Measurements from ENCODE around the gene SECISBP2.
"Not testable (repeated sequence)": the region's sequence is repeated elsewhere in the genome, so short reads cannot be mapped to it uniquely, and the experiment has no call there.

Gene SECISBP2

DNA sequence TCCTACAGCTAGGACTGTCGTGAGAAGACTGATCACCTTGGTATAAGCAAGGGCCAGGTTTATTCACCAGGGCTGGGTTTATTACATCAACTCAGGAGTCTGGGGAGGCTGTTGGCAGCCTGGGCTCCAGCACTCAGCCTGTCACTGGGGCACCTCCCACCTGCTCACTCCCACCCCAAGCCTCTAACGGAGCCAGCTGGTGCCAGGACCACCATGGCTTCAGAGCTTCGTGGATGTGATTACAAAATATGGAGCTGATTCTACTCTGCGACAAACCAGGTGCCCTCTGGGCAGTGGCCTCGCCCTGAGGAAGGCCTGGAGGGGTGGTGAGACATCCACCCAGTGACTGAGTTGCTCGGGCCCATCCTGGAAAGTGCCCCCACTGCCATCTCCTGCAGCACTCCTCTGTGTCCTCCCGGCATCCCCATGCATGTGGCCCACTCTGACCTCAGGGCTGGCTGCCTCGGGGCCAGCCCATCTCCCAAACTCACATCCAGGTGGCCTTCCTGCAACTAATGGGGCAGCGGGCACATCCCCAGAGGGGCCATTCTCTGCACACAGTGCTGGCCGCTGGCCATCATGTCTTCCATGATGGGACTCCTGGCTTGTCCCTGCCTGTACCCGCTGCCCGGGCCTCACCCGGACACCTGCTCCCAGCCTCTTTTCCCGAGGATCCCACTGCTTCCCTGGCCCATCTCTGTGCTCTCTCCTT is 49.6 kb downstream of the SECISBP2 start:
- DNase-seq = no peak

DNA sequence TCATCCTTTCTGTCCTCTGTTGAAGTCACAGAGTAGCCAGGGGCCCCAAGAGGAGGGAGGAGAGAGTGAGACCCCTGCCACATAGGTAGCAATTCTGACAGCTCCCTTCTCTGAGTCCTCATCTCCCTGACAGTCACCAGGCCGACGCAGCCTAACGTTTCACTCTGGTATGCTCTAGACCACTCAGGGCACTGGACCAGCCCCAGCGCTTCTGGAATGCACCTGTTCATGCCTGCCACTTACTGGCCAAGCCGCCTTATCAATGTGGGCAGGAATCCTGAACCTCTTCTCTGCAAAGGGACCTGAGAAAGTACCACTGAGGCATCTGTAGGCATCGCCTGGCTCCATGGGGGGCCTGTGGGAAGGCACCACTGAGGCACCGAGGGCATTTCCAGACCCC is 50.2 kb downstream of the SECISBP2 start:
- DNase-seq = no peak

- no peak for DNase-seq
Measured at GRCh38 chr9:89368978-89369377, 50.7 kb downstream of the SECISBP2 start.

DNA sequence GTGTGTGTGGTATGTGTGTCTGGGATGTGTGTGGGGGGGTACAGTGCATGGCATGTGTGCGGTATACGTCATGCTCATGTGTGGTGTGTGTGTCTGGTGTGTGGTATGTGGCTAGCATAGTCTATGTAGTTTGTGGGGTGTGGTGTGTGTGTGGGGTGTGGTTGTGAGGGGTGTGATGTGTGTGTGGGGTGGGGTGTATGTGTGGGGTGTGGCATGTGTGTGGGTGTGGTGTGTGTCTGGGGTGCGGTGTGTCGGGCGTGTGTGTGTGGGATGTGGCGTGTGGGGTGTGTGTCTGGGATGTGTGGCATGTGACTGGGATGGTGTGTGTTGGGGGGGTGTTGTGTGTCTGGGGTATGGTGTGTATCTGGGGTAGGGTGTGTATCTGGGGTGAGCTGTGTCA is 52.3 kb downstream of the SECISBP2 start:
- no peak for DNase-seq

- not testable (repeated sequence) for DNase-seq
Measured at GRCh38 chr9:89371791-89372190, 53.5 kb downstream of the SECISBP2 start.

GRCh38 chr9:89372230-89372816 is 54.0 kb downstream of the SECISBP2 start:
- DNase-seq = peak; percentile 5

DNA sequence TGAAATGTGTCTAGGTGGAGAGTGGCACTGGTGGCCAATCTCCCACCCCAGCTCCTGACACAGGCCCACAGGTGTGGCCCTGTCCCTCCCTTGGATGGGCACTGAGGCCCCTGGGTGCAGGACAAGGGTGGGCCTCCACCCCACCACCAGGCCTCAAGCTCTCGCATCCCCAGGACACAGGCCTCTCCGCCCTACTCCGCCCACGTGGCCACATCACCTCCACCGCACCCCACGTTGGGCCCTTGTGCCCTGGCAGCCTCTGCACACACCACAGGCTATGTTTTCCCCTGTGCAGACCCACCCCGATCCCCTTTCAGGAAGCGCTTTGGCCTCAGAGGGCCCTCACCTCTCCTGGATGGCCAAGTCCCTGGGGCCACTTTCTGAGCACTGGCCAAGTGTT is 54.7 kb downstream of the SECISBP2 start:
- DNase-seq = no peak

DNA sequence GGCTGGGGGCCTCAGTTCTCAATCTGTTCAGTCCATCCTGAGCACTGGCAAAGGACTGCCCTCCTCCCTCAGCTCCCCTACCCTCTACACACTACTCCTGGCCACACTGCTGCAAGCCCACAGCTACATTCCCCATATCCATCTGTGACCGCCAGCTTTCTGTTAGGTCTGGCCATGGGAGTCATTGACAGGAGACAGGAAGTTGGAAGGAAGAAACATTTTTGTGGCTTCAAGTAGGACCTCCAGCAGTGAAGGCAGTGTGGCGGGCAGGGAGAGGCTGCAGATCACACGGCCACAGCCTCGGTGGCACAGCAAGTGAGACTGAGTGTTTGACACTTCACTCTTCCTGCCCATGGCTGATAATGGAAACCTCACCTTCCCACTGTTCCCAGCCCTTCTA is 55.9 kb downstream of the SECISBP2 start:
- DNase-seq = no peak

- DNase-seq = no peak
Measured at GRCh38 chr9:89375191-89375760, 57.0 kb downstream of the SECISBP2 start.

DNA sequence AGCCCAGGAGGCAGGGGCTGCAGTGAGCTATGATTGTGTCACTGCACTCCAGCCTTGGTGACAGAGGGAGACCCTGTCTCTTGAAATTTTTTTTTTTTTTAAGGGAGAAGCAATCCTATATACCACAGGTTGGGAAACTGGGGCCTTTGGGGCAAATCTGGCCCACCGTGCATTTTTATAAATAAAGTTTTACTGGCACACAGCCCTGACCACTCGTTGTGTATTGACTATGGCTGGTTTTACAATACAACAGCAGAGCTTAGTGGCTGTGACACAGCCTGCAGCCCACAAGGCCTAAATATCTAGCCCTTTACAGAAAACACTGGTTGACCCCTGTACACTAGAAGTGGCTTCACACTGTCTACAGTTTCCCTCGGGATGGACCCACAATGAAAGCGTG is 58.0 kb downstream of the SECISBP2 start:
- DNase-seq = no peak

DNA sequence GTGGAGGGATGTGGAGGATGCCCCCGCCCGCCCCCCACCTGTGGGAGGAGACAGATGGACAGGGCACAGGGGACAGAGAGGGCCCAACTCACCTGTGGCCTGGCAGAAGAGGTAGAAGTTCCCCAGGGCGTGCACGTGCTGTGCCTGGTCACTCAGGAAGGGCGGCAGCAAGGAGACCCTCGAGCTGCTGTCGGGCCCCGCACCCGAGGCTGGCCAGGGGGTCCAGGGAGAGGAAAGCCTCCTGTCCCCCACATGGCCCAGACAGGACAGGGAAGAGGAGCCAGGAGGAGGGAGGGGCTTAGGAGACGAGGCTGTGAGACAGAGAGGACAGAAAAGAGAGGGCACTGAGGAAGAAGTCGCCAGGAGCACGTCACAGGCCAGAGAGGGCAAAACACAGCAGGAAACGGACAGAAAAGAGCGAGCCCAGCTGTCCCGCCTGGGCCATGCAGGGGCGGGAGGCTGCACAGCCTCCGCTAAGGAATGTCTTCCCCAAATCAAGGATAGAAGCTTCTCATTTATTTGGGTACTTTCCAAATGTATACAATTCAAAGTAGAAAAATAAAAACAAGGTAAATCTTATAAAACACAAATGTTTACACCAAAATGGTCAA is 58.5 kb downstream of the SECISBP2 start:
- no peak for DNase-seq

DNA sequence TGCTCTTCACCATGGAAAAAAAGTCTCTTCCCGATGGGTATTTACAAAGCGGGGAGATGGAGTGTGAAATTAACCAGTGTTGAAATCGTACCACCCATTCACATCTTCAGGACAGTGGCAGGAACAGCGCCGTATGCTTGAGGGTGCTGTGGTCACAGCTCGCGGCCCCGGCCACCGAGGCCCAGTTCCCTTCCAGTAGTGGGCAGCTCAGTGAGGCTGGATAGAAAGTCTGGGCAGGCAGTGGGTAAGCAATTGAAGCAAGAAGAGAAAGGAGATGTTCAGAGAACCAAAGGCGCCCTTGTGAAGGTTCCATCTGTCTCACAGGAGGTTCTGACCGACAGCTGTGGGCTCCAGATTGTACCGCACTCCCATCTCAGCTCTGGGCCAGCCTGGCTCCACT is 59.1 kb downstream of the SECISBP2 start:
- no peak for DNase-seq

DNA sequence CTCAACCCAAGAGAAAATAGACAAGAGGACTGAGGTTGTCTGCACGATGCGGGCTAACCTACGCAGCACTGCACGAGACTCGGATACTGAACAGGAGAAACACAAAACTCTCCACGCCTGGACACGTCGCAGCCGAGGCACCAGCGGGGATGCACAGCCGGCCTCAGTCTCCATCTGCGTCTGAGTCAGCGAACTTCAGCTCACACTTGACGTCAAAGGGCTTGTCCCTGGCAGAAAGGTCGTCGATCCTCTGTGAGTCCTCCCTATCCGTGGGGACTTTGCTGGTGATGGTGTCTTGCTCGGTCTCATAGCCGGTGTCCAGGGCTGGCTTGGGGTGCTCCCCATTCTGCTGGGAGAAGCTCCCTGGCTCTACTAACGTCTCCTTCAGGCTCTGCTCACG is 60.2 kb downstream of the SECISBP2 start:
- DNase-seq = no peak

DNA sequence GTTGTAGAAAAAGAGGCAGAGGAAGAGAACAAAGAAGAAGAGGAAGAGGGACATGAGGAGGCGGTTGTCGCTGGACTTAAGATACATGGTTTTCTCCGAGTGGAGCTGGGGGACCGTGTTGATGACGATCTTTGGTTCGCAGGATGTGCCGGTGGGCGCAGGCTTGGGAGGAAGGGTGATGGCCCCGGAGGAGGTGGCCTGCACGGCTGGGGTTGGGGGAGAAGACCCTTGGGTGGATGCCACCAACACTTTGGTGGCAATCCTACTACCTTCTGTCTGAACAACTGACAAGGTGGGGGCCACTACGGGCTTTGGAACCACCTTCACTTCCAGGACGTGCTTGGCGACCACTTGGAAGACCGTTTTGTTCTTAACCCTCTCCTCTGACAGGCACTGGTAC is 60.7 kb downstream of the SECISBP2 start:
- DNase-seq = no peak

- DNase-seq = no peak
Measured at GRCh38 chr9:89379508-89380115, 61.3 kb downstream of the SECISBP2 start.

DNA sequence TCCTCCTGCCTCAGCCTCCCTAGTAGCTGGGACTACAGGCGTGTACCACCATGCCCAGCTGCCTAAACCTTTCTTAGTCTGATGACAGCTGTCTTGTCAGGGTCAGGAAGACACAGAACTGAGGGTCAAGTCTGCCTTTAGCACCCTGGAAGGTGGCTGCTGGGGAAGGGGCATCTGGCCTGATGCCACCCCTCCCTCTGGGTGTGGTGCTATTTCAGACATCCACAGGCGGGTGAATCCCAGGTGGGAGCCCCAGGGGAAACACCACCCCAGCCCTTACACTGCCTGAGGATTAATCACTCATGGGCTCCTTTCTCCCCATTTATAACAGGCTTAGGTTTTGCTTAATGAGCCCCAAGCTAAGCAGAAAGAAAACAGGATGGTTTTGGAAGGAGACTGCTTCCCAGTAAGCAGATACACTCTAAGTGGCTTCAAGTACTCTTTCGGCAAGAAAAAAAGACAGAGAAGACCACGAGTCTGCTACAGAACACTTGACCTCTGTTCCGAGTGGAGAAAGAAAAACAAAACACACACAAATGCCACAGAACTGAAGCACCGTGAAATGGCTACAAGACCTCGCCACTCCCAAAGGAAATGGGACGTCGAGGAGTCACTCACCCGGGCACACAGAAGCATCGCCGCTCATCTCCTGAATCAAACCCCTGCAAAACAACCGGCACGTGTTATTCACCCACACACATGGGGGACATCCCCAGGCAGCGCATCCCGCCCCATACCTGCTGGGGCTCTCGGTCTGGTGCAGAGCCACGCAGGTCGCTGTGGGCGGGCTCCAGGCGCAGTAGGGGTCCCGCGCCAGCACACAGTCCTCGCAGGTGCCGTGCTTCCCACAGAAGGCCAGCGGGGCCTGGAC is 62.4 kb downstream of the SECISBP2 start:
- DNase-seq = no peak

GRCh38 chr9:89381308-89381609 is 63.0 kb downstream of the SECISBP2 start:
- no peak for DNase-seq

DNA sequence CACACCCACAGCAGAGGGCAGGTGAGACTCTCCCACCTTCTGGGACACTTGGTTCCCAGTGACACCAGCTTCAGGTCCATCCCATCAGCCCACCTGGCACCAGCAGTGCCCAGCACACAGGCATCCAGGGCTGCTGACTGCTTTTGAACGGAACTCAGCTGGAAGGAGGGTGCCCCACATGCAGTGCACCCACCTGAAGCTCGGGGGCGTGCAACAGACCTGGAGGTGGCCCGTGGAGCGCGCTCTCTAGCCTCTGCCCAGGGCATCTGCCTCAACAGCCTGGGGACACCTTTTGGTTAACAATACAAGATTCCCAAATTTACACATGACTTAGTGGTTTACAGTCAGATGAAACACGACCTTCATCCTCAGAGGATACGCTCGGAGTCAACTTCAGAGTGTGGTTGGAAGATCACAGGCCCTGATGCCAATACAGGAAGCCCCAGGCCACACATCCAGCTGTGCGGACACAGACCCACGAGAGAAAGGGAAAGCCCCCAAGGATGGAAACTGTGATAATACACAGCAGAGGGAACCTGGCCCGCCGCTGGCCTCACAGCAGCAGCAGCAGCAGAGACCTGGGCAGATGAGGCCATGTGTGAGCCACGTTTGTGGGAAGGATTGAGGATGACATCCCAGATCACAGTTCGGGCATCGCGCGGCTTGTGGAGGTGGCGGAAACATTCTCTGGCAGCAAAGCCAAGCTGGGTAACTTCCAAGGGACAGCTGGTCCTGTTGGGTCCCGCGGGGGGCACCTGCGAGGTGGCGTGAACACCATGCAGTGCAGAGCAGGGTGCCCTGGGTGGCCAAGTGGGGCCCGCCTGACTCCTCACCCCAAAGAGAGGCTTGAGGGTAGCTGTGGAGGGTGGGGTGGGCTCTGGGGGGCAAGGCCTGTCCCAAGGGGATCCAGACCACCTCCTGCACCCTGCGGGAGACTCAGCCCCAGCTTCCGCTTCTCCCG is 64.0 kb downstream of the SECISBP2 start:
- no peak for DNase-seq

DNA sequence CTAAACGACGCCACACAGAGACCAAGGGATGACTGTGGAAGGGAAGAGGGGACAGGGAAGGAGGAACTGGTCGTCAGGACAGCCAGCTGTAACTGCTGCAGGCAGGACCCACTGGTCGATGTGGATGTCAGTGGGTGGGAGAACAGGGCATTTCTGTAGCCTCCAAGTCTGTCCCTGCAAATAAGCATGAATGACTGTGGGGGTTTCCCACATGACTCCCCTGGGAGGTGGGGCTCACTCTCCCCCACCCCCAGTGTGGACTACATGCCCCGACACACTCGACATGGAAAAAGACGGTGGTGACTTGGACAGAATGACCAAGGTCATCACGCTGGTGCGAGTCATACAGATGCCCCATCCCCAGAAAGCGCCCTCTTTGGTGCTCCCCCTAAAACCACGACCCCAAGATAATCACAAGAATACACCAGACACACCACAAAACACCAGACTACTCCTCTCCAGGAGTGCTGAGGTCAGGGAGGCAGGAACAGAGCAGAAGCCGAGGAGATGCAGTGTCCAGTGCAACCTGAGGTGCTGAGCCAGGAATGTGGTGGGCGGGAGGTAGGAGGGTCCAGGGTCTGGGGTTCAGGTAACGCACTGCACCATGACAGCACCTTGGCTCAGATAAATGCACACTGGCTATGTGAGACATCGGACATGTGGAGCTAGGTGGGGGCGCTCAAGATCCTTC is 64.9 kb downstream of the SECISBP2 start:
- no peak for DNase-seq

- no peak for DNase-seq
Measured at GRCh38 chr9:89383721-89384300, 65.5 kb downstream of the SECISBP2 start.

- DNase-seq = no peak
Measured at GRCh38 chr9:89384783-89385182, 66.5 kb downstream of the SECISBP2 start.

Data from NCI-H748 treated with DMSO at 0.1 percent for 48 hours (cell line).